OCI-LY7 (cell line): ENCODE data around the gene PTBP3.
A peak's percentile ranks its signal among the peaks of the same experiment; 100 is the strongest.

ENCODE experiments used
- CTCF ChIP-seq: fragments of 200-600 bp; sonication (generic); conservative IDR thresholded peaks from 2 replicates; pipeline ENCODE4 v1.5.1; 2014; ENCODE audit warnings: mild to moderate bottlenecking, antibody characterized with exemption, low read length, moderate library complexity, mixed read lengths
- EZH2phosphoT487 ChIP-seq: fragments of 200-600 bp; sonication (generic); IDR thresholded peaks from 2 replicates; pipeline ENCODE4 v1.6.1; 2018; ENCODE audit warnings: low read depth, borderline replicate concordance, mild to moderate bottlenecking, mixed run types, antibody characterized with exemption, low read length, moderate library complexity, mixed read lengths

DNA sequence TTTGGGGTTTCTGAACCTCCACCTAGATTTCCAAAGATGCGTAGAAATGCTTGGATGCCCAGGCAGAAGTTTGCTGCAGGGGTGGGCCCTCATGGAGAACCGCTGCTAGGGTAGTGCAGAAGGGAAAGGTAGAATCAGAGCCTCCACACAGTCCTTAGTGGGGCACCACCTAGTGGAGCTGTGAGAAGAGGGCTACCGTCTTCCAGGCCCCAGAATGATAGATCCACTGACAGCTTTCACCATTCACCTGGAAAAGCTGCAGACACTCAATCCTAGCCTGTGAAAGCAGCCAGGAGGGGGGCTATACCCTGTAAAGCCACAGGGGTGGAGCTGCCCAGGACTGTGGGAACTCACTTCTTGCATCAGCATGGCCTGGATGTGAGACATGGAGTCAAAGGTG is 33.2 kb upstream of the PTBP3 start:
- TF ChIP-seq CTCF, result peak; percentile 47
- TF ChIP-seq EZH2phosphoT487, result no peak
